NCI-H128 (cell line): Measurements from ENCODE around the gene PFKFB4.
"Not testable (repeated sequence)": the region's sequence is repeated elsewhere in the genome, so short reads cannot be mapped to it uniquely, and the experiment has no call there.

Experiments used
- DNase-seq: peaks from one replicate; lab custom pipeline; 2025; ENCODE audit not compliant: unreplicated experiment; lab: John Stamatoyannopoulos, UW

PFKFB4 gene

GRCh38 chr3:48532977-48533337, 23.6 kb downstream of the PFKFB4 start:
- no peak for DNase-seq

- no peak for DNase-seq
Measured at GRCh38 chr3:48532271-48532976, 24.2 kb downstream of the PFKFB4 start.

- DNase-seq = not testable (repeated sequence)
Measured at GRCh38 chr3:48530701-48531100, 25.9 kb downstream of the PFKFB4 start.

GRCh38 chr3:48528754-48529153, 27.8 kb downstream of the PFKFB4 start:
- DNase-seq = no peak

GRCh38 chr3:48528048-48528447, 28.6 kb downstream of the PFKFB4 start:
- DNase-seq = no peak

- DNase-seq = no peak
Measured at GRCh38 chr3:48524970-48525369, 31.6 kb downstream of the PFKFB4 start.

GRCh38 chr3:48521635-48522034, 35.0 kb downstream of the PFKFB4 start:
- DNase-seq = no peak

- no peak for DNase-seq
Measured at GRCh38 chr3:48519277-48519643, 37.3 kb downstream of the PFKFB4 start.

- no peak for DNase-seq
Measured at GRCh38 chr3:48518638-48519276, 37.8 kb downstream of the PFKFB4 start.

- no peak for DNase-seq
Measured at GRCh38 chr3:48518069-48518468, 38.5 kb downstream of the PFKFB4 start.

- no peak for DNase-seq
Measured at GRCh38 chr3:48516571-48516970, 40.0 kb downstream of the PFKFB4 start.

- DNase-seq = no peak
Measured at GRCh38 chr3:48514431-48515227, 42.0 kb downstream of the PFKFB4 start.

- no peak for DNase-seq
Measured at GRCh38 chr3:48511551-48511950, 45.1 kb downstream of the PFKFB4 start.

GRCh38 chr3:48507256-48508061, 49.1 kb downstream of the PFKFB4 start:
- no peak for DNase-seq

GRCh38 chr3:48505968-48506504, 50.6 kb downstream of the PFKFB4 start:
- no peak for DNase-seq

GRCh38 chr3:48505146-48505545, 51.5 kb downstream of the PFKFB4 start:
- no peak for DNase-seq

GRCh38 chr3:48504051-48504946, 52.3 kb downstream of the PFKFB4 start, which contains the start of gene SHISA5:
TSS of gene SHISA5 (minus strand) at chr3:48504174. CDS start at chr3:48504094, 80 bp downstream.
- DNase-seq = no peak

GRCh38 chr3:48503401-48504050, 53.1 kb downstream of the PFKFB4 start:
- DNase-seq = no peak

GRCh38 chr3:48502728-48503168, 53.9 kb downstream of the PFKFB4 start:
- no peak for DNase-seq
